A673 (cell line): ENCODE data around the gene ADIG.

Source experiments
- EZH2 ChIP-seq: fragments of 200-600 bp; sonication (generic); IDR thresholded peaks from 2 replicates; pipeline ENCODE4 v1.6.1; 2017; ENCODE audit warnings: borderline replicate concordance, low read depth, mild to moderate bottlenecking, mixed read lengths, antibody characterized with exemption, low read length; ENCODE audit not compliant: poor library complexity, severe bottlenecking
- TF ChIP-seq, protein P1 (sequence below): fragments of 300-800, 200-600 bp; sonication (generic); conservative IDR thresholded peaks from 2 replicates; pipeline ENCODE4 v1.5.1; 2017; ENCODE audit warnings: low read depth, mild to moderate bottlenecking, antibody characterized with exemption, low read length, moderate library complexity, mixed read lengths

DNA sequence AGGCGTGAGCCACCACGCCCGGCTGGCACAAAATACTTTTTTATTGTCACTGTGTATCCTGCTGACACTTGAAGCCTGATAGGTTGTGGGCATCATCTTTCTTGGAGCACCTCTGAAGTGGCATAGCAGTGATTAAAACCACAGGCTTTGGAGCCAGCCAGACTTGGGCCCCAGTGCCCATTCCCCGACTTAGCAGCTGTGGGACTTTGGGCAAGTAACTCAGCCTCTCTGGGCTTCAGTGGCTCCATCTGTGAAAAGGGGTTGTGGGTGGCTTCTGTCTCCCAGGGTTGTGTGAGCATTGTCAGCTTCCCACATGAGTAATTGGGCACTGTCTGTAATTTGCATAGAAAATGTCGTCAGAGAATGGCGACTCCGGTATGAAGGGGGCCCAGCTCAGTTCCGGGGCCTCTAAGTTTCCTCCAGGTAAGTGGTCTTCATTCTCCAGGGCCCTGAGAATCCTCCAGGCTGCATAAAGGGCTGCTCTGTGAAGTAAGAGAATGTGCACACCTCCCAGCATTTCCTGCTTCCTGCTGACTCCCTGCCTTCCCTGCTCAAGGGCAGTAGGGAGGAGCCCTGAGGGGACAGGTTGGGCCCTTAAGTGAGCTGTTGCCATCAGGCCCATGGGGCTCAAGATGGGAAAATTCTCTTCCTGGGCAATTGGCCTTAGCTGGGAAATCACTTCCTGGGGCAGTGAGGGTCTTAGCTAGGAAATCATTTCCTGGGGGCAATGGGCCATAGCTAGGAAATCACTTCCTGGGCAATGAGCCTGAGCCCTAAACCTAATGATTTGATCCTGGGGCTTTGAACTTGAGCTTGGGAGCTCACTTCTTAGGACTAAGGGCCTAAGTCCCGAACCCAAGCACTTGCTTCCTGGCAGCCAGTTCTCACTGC is 47.8 kb downstream of the ADIG start:
- TF ChIP-seq, protein P1, sequence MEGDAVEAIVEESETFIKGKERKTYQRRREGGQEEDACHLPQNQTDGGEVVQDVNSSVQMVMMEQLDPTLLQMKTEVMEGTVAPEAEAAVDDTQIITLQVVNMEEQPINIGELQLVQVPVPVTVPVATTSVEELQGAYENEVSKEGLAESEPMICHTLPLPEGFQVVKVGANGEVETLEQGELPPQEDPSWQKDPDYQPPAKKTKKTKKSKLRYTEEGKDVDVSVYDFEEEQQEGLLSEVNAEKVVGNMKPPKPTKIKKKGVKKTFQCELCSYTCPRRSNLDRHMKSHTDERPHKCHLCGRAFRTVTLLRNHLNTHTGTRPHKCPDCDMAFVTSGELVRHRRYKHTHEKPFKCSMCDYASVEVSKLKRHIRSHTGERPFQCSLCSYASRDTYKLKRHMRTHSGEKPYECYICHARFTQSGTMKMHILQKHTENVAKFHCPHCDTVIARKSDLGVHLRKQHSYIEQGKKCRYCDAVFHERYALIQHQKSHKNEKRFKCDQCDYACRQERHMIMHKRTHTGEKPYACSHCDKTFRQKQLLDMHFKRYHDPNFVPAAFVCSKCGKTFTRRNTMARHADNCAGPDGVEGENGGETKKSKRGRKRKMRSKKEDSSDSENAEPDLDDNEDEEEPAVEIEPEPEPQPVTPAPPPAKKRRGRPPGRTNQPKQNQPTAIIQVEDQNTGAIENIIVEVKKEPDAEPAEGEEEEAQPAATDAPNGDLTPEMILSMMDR, result no peak
- TF ChIP-seq EZH2, result no peak
